ENCODE data around the gene BRAT1.

The BRAT1 gene

GRCh38 chr7:2530071-2530987, 25.0 kb downstream of the BRAT1 start:
- no peak overlapping the region for H3K4me3 ChIP-seq (ENCODE audit: low read length)
- TF ChIP-seq CTCF (conservative IDR thresholded peaks at IDR 0.05; ENCODE audit: low read depth, low read length): no peak
- DNase-seq (ENCODE audit: low read depth): no peak

GRCh38 chr7:2529161-2530070, 25.9 kb downstream of the BRAT1 start:
- no peak for DNase-seq (ENCODE audit: low read depth)
- no peak overlapping the region for H3K4me3 ChIP-seq (ENCODE audit: low read length)
- TF ChIP-seq CTCF (conservative IDR thresholded peaks at IDR 0.05; ENCODE audit: low read depth, low read length): no peak

GRCh38 chr7:2528481-2529095, 26.7 kb downstream of the BRAT1 start:
- H3K4me3 ChIP-seq (ENCODE audit: low read length): no peak overlapping the region
- TF ChIP-seq CTCF (conservative IDR thresholded peaks at IDR 0.05; ENCODE audit: low read depth, low read length): no peak
- no peak for DNase-seq (ENCODE audit: low read depth)

- TF ChIP-seq CTCF (conservative IDR thresholded peaks at IDR 0.05; ENCODE audit: low read depth, low read length): no peak
- DNase-seq (ENCODE audit: low read depth): no peak
- H3K4me3 ChIP-seq (ENCODE audit: low read length): no peak overlapping the region
These were observed 27.5 kb downstream of the BRAT1 start for GRCh38 chr7:2527505-2528467.

GRCh38 chr7:2526659-2527504, 28.4 kb downstream of the BRAT1 start:
- TF ChIP-seq CTCF (conservative IDR thresholded peaks at IDR 0.05; ENCODE audit: low read depth, low read length): no peak
- H3K4me3 ChIP-seq (ENCODE audit: low read length): no peak overlapping the region
- no peak for DNase-seq (ENCODE audit: low read depth)
